Left kidney (tissue), 8 donors: ENCODE data around the gene SEC24B. TPM values are rescaled to one million over a fixed set of nuclear protein-coding genes. Genes with fewer than 3 reads are reported as not detected.

Experiments
- DNase-seq: peaks from one replicate; pipeline ENCODE4 v3.0.0-alpha.2; 2013
- long read RNA-seq, 8 donors: transcript quantifications; one replicate each; lab custom pipeline, GENCODE V29; 2026
- polyA plus RNA-seq: library from polyadenylated mRNA; unstranded; fragments of 120-200 nt; gene quantifications from one replicate; pipeline ENCODE4 v1.2.1, GENCODE V29; 2013; ENCODE audit not compliant: insufficient read length

Gene SEC24B
- 48.0 TPM for polyA plus RNA-seq
- long read RNA-seq, donor 1, full-length matches to known transcripts: 1 of 38 reads
- long read RNA-seq, donor 1, partial matches to known transcripts: 37 of 38 reads
- long read RNA-seq, donor 1, other reads (novel, unspliced or antisense): 0 of 38 reads
- long read RNA-seq, donor 2, full-length matches to known transcripts: 1 of 6 reads
- long read RNA-seq, donor 2, partial matches to known transcripts: 5 of 6 reads
- long read RNA-seq, donor 2, other reads (novel, unspliced or antisense): 0 of 6 reads
- long read RNA-seq, donor 3, full-length matches to known transcripts: 1 of 22 reads
- long read RNA-seq, donor 3, partial matches to known transcripts: 21 of 22 reads
- long read RNA-seq, donor 3, other reads (novel, unspliced or antisense): 0 of 22 reads
- long read RNA-seq, donor 4: 0 reads
- long read RNA-seq, donor 5, partial matches to known transcripts: 27 of 28 reads
- long read RNA-seq, donor 5, other reads (novel, unspliced or antisense): 0 of 28 reads
- long read RNA-seq, donor 6, partial matches to known transcripts: 8 of 8 reads
- long read RNA-seq, donor 6, other reads (novel, unspliced or antisense): 0 of 8 reads
- long read RNA-seq, donor 7, full-length matches to known transcripts: 3 of 3 reads
- long read RNA-seq, donor 7, partial matches to known transcripts: 0 of 3 reads
- long read RNA-seq, donor 7, other reads (novel, unspliced or antisense): 0 of 3 reads
- long read RNA-seq, donor 8, partial matches to known transcripts: 0 of 1 reads
- long read RNA-seq, donor 8, other reads (novel, unspliced or antisense): 0 of 1 reads

DNA sequence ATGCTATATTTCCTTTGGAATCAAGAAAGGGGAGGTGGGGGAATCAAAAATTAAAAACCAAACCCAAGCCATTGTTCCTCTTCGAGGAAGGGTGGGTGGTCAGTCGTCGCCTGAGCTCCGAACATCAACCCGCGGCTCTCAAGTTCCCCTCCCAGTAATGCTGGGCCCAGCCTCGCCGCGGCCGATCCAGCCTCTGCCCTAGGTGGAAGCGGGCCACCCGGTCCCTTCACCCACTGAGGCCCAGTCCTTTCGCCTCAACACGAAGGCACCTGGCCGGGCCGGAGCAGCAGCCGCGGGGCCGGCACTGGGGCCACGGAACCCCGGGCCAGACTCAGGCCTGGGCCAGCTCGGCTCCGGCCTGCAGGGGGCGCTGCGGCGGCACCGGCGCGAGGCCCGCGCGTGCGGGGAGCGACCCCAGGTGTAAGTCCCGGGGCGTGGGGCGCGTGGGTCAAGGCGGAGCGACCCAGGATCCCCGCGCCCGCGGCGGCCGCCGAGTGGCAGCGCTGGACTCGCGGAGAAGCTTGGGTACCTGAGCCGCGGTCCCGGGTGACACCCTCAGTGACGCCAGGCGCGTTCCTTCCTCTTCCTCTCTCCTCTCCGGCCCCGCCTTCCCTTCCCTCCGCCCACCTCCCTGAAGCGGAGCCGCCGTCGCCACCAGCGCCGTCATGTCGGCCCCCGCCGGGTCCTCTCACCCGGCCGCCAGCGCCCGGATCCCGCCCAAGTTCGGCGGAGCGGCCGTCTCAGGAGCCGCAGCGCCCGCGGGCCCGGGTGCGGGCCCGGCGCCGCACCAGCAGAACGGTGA, at the start of gene SEC24B:
TSS of gene SEC24B (plus strand) at position 611 of the 802 bp plus-strand sequence. CDS start at position 666, 55 bp downstream.
- DNase-seq: peak; percentile 82

DNA sequence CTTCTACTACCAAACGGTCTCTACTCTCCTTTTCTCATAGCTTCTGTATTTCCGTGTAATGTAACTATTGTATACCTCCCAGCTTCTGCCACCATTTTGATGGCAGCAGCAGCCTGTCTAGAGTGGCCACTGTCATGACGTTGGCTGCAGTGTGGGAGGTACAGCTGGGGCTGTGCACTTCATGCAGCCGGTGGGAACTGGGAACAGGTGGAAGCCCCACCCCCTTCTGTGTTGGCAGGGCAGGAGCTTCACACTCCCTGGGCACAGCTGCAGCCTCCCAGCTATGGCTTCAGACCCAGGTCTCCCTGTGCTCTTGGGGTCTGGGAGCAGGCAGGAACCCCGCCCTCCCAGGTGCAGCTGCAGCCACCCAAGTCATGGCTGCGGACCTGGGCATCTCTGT, 49.8 kb upstream of the SEC24B start:
- DNase-seq: no peak

DNA sequence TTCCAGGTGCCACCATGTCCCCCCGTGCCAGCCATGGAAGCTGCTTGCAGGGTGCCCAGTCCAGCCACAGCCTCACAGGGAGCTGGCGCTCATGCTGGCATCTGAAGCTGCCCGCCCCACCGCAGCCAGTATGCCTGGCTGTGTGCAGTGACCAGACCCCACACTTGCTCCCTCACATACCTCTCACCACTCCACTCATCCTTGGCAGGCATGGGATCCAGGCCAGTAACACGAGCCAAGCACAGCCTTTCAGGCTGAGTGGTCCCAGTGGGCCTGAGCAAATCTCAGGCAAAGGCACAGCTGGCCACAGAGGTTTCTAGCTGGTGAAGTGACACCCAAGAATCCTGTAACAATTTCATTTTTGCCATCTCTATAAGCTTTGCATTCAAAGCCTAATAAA, 48.4 kb upstream of the SEC24B start:
- no peak for DNase-seq

DNA sequence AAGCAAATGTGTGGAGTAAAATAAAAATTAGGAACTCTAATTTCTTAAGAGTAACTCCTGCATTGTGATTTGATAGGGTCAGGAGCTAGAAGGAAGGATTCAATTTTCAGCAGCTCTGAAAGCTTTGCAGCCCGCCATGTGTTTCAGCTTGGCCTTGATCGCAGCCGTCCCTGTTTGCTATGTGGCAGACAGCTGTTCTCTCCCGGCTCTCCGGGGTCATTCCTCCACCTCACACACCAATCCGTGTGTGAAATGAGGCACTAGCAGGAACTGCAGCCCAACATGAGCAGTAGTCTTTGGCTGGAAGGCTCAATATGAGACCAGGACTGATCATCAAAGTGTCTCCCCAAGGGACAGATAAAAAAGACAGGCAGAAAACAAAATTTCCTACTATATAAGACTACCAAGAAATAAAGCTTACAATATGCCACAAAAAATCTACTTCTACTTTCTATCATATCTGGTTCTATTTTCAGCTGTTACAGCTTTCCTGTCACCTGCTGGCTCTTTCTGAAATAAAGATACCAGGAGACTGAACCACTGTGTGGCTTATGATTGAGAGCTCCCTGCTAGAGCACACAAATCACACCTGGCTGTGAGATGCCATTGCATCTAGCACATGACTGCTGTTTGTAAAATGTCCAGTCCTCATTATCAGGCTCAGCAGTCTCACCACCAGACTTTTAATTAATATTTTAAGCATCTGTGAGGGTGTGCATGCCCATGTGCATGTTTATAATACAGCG, 44.1 kb upstream of the SEC24B start:
- no peak for DNase-seq

DNA sequence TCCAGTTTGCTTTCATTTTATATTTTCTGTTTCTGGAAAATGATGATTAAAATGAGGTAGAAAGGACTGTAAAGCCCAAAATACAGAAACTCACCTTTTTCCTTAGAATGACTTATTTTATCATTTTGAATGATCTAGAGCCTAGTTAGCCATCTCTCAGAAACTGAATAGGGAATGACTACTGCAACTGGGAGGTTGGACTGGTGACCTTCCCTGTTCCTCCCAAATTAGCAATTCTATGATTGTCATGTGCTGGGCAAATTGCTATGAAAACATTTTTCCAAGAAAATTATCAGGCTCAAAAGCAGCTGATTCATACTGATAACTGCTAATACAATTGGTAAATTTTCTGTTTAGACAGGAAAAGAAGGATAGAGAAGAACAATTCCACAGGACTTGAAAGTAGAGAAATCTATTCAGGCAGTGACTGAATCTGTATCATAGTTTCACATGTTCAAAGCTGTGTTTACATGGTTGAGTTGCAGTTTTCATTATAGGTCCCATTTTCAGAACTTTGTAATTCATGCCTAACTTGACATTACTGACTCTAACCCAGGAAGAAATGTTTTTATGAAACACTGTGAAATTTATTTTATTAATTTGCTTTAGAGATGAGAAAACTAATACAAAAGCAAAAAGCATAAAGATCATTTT, 43.4 kb upstream of the SEC24B start:
- no peak for DNase-seq

DNA sequence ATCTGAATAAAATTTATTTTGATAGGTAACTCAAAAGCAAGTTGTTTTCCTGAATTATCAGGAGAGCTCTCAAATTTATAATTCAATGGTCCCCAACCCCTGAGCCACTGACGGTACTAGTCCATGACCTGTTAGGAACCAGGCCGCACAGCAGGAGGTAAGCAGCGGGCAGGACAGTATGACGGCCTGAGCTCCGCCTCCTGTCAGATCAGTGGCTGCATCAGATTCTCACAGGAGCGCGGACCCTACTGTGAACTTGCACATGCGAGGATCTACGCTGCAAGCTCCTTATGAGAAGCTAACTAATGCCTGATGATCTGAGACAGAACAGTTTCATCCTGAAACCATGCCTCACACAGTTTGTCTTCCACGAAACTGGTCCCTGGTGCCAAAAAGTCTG, 37.9 kb upstream of the SEC24B start:
- no peak for DNase-seq

DNA sequence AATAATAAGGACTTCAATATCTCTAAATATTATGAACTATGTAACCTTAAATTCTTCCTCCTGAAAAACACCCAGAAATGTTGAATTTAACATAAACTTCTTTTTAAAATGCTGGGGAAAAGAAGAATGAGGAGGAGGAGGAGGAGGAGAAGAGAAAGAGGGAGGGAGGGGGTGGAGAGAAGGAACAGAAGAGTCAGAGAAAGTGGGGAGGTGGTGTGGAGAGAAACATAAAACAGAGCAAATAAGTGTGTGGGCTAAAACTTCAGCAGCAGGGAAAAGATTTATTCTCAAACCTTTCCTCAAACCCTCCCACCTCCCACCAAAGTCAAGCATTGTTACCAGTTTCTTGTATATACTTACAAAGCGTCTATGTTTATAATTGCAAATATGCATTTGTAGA, 34.7 kb upstream of the SEC24B start:
- no peak for DNase-seq

DNA sequence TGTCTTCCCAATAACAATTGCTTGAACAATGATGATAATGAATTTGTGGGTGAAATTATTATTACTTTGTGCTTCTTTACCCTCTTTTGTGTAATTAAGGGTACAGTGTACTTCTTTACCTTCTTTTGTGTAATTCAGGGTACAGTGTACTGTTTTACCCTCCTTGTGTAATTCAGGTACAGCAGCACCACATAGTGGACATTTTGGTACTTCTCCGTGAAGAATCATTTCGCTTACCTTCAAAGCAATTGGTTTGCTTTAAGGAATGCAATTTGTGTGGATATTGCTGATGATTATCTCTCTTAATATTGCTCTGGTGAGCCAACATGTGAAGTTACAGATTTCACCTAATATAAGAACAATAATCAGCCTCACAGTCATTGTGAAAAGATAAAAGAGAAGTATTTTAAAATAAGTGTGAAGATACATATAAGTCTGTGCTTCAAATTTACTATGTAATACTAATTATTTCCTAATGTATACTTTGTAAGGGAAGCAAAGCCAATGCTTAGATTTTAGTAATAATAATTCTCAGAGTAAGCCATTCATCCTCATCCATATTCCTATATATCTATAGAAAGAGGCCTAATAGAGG, 27.2 kb upstream of the SEC24B start:
- DNase-seq: peak; percentile 74

DNA sequence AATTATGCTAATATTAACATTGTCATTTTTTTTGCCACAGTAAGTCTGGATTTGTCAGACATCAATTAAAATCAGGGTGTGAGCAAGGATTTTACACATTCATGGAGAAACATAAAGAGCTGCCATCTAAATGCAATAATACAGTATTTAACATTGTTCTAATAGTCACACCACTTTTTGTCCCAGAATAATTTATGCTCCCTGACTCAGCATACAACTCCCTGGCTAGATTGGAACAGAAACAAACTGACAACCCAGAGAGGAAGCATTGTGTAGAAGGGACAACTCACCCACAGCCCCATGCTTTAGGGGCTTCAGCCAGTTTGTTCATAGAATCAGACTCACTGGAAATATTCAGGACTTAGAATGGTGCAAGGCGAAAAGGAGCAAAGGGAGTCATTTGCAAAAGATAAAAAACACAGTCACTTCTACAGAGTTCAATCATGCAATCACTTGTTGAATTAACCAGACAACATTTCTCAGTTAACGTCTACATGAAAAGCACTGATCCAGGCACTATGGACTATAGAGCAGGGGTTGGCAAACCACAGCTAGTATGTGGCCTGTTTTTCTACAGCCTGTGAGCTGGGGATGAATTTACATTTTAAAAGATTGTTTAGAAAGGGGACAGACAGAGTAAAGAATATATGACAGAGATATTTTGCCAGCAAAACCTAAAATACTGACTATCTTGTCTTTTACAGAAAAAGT, 26.4 kb upstream of the SEC24B start:
- no peak for DNase-seq

DNA sequence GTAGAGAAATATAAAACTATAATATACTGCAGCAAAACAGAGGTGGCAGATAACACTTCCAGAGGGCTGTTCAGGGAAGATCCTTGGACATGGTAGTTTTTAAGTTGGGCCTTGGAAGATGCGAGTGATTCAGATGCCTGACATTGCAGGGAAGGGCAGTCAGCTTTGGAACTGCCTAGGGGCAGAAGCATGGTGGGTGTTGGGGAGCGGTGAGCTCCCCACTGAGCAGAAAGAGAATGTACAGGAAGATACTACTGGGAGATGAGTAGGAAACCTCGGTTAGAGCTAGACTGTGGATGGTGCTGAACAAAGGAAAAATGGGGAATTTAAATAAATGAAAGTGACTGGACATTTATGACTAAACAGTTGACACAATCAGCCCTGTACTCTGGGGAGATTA, 24.9 kb upstream of the SEC24B start:
- no peak for DNase-seq

DNA sequence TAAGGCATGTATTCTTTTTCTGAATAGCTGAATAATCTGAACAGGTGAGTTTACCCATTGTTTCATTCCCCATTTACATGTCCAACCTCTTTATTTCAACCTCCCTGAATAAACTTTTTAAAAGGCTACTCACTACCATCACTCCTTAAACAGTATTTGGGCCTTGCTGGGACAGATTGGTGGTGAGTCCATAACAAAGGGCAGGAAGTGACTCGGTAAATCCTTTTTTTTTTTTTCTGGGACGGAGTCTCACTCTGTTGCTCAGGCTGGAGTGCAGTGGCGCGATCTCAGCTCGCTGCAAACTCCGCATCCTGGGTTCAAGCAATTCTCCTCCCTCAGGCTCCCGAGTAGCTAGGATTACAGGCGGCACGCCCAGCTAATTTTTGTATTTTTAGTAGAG, 23.4 kb upstream of the SEC24B start:
- no peak for DNase-seq

DNA sequence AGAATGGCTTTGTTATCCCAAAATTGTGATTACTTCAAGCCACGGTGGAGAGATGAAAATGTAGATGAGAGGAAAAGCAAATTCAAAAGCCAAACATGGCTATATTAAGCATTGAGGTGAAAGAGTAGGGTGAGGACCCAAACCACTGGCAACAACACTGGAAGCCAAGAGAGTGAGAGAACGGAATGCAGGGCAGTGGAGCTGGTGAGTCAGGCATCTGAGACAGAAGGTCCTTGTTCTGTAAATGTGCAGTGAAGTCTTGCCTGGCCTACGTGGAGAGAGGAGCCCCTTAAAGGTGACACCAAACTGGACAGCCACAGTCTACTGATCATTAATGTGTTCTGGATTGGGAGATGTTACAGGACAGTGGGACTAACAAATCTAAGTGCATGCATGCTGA, 22.8 kb upstream of the SEC24B start:
- no peak for DNase-seq

DNA sequence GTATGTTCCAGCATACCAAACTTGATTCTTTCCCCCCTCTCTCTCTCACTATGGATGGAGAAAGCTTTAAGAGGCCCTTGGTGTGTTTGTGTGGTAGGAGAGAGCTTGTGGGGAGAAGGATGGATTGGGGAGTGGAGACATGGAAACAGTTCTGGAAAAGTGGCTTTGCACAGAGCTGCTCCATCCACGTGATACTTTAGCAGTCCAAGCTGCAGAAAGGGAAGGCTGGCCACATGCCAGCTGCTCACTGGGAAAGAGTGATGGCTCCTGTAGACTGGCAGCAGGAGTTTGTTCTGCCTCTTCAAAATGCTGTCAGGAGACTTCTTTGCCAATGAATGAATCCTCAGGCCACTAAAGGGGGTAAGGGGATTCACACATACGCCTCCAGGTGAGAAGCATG, 21.7 kb upstream of the SEC24B start:
- no peak for DNase-seq

DNA sequence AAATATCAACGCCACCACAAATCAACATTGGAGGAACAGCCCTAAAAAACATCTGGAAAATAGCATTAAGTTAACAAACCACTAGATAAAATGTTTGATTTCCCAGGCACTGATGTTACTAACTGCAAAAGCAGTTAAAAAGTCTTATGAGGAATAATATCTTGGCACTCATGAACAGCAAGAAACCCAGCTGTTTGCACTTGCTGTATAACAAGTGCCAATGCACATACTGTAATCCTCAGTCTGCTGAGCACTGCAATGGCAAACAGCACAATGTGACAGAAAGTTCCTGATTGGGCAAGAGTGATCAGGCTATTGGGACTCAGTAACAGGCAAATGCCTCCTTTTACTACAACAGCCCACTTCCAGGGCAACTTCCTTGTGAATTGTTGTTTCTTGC, 20.8 kb upstream of the SEC24B start:
- DNase-seq: no peak

DNA sequence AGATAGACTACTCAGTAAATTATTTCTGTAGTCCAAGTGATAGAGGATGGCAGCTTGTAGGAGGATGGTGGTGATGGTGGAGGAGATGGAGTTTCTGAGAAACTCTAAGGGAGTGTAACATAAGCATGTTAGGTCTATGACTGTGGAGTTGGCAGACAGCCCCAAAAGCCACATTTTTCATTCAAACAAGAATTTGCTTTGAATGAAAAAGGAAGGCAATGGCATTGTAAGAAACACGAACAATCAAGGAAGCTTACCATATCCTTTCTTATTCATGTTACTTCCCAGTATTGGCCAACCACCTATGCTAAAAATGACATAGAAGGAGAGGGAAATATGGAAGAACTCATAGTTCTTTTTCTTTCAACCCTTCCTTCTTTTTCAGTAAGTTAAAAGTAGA, 18.7 kb upstream of the SEC24B start:
- DNase-seq: no peak

DNA sequence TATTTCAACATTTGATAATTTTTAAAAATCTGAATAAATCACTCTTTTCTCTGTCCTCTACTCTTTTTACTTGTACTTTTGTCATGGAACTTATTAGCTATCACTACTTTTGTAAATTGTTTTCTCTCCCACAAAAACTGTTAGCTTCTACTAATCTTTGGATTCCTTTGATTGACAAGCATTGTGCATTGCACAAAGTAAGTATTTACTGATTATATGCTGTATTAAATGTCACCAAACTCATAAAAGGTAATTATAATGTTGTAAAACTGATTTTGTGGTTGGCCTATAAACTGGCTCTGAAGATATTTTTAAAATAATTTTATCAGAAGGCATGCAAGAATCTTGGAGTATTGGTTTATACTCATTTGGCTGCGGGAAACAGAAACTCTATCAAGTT, 15.0 kb upstream of the SEC24B start:
- DNase-seq: no peak

DNA sequence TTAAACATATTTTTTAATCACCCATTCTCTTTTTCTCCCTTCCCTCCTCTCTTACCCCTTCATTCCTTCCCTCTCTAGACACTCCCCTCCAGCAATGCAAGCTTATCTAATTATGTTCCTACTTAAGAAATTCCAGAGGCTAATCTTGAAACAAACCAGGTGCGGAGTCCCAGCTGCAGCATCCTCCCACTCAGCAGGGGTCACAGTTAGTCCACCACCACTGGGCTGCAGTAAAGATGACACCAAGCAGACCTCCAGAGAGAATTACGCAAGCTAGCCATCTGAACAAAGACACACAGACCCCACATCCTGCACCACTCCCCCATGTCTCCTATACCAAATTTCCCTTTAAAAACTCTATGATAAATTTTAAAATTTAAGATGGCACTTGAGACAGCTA, 13.9 kb upstream of the SEC24B start:
- DNase-seq: no peak

DNA sequence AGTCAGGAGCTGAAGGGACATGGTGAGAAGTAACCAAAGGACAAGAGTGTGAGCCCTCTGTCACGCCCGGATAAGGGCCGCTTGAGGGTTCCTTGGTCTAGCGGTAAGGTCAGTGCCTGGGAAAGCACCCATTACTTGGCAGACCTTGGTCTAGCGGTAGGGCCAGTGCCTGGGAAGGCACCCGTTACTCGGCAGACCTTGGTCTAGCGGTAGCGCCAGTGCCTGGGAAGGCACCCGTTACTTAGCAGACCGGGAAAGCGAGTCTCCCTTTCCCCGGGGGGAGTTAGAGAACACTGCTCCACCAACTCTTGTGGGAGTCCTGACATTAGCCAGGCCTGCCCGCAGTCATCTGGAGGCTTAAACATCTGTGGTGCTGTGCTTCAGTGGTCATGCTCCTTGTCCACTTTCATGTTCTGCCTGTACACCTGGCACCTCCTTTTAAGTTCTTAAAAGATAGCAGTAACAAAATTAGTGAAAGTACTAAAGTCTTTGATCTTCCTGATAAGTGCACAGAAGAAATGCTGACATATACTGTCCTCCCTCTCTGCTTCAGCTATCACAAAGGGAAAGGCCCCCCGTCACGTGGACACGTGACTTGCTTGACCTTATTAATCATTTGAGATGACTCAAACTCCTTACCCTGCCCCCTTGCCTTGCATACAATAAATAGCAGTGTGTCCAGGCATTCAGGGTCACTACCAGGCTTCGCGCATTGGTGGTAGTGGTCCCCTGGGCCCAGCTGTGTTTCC, 9.3 kb upstream of the SEC24B start:
- no peak for DNase-seq

DNA sequence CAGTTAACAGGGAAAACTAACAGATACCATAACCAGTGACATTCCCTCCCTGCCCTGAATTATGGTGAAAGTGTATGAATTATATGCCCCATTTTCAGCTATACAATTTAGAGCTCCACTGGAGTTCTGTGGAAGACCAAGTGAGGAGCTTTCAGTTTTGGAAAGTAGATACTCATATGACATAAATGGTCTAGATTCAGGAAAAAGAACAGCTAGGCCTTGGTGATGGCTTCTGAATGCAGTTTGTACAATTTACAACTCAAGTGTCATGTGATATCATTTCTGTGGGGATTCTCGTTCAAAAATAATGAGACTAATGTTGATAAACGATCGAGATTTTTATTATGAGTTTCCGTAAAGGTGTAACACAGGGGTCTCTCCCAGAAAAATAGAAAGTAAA, 8.2 kb upstream of the SEC24B start:
- DNase-seq: no peak

DNA sequence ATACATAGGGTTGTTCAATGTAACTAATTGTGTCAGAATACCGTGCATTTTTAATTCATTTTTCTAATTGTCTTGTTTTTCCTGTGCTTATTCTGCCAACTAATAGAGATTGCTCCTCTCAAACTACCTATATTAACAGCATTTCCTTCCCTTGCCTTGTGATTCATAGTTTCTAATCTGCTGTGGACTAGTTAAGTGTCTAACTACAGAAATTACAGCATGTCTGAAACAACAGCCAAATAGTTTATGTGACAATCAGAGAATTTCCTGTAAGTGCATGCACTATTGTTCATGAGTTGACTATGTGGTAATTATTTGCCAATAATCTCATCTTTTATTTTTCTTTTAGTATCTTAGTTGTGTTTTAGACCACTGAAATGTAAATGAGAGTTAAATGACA, 4.1 kb upstream of the SEC24B start:
- no peak for DNase-seq
